ENCODE data around the gene MKRN3. TPM values are rescaled to one million over a fixed set of nuclear protein-coding genes. Genes with fewer than 3 reads are reported as not detected.

MKRN3 gene
- polyA plus RNA-seq, 1 of the 3 experiments (the other 2 are of a cell fraction), result 4.7 TPM

DNA sequence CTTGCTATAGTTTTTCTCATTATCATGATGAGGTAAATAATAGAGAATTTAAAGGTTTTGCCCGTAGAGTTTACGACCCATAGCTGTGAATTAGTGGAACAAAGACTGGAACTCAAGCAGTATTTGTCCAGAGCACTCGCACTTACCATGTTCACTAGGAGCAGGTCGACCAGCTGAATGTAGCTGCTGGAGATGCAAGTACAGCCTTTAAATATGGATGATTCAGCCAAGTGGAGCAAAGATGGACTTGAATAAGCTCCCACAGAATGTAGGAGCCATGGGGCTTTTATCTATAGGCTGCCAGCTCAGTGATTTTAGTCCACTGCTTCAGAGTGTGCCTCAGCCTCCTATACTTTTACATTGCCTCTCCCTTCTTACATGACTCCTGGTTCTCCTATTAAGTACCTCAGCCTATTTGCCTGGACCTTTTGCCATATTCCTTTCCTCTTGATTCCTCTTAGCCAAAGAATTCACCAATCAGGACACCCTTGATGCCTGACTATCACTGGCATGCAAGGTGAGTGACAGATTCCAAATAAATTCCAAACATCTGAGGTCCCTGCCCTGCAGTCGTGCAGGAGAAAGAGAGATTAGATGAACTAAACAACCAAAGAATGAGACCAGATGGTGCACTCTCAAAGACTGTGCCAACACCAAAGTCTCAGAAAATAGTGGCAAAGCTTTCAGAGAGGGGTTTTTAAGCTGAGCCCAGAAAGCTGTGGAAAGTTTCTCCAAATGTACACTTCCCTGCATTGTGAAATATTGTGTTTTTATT lies 3.9 kb downstream of the MKRN3 start:
- Histone ChIP-seq H3K79me2 (ENCODE audit: insufficient read depth) (peaks cover 87% of the 10 kb centered on the region), H3K9ac (no peak overlapping the region), H3K27me3 (ENCODE audit: insufficient read depth) (no peaks in the 10 kb centered on the region), H3F3A (replicated peaks; ENCODE audit: insufficient read depth) (peaks cover 5% of the 10 kb centered on the region), H2AFZ (ENCODE audit: low read depth) (no peak overlapping the region), H4K20me1 (ENCODE audit: insufficient read depth) (peaks cover 59% of the 10 kb centered on the region), H3K4me2 (no peak overlapping the region), H3K36me3 (replicated peaks in 1 of 2; ENCODE audit: control insufficient read depth in 1 of 2, insufficient read depth in 2 of 2, low read length in 1 of 2) (peaks cover 3 to 11% of the 10 kb centered on the region in 2 experiments), H3K9me2 (no peaks in the 10 kb centered on the region), H3K9me3 (no peaks in the 10 kb centered on the region), H3K4me1 (ENCODE audit: control insufficient read depth in 1 of 2, insufficient read depth in 2 of 2, low read depth in 1 of 2, low read length in 1 of 2) (peaks cover 0 to 9% of the 10 kb centered on the region in 2 experiments; a peak in 2 of 4 replicates), H3K4me3 (ENCODE audit: low read depth in 2 of 2, low read length in 1 of 2) (no peak overlapping the region), H3K27ac (ENCODE audit: low read depth in 2 of 2, low read length in 1 of 2) (no peak overlapping the region)
- CTCF ChIA-PET, result no interaction called here
- no peak for DNase-seq
- TF ChIP-seq, protein P1, sequence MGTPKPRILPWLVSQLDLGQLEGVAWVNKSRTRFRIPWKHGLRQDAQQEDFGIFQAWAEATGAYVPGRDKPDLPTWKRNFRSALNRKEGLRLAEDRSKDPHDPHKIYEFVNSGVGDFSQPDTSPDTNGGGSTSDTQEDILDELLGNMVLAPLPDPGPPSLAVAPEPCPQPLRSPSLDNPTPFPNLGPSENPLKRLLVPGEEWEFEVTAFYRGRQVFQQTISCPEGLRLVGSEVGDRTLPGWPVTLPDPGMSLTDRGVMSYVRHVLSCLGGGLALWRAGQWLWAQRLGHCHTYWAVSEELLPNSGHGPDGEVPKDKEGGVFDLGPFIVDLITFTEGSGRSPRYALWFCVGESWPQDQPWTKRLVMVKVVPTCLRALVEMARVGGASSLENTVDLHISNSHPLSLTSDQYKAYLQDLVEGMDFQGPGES (IDR thresholded peaks at IDR 0.05; ENCODE audit: low read depth, low read length), result no peak
- no peak for TF ChIP-seq EZH2phosphoT487 (IDR thresholded peaks at IDR 0.05; ENCODE audit: borderline replicate concordance, low read depth)
- TF ChIP-seq TEAD4 (IDR thresholded peaks at IDR 0.05; ENCODE audit: borderline replicate concordance, insufficient read depth), result no peak
- no peak for TF ChIP-seq FOXM1 (IDR thresholded peaks at IDR 0.05; ENCODE audit: low read depth)
- no peak for TF ChIP-seq SIN3A (IDR thresholded peaks at IDR 0.05; ENCODE audit: borderline replicate concordance, low read depth, low read length)
- no peak for TF ChIP-seq POLR2AphosphoS5 (IDR thresholded peaks at IDR 0.05; ENCODE audit: low read depth, low read length)
- TF ChIP-seq REST (IDR thresholded peaks at IDR 0.05; ENCODE audit: low read depth, low read length), result no peak
- TF ChIP-seq CTCF (IDR thresholded peaks at IDR 0.05), result no peak
- TF ChIP-seq ELF1 (IDR thresholded peaks at IDR 0.05), result no peak
- no peak for TF ChIP-seq SMC3 (IDR thresholded peaks at IDR 0.05; ENCODE audit: low read depth, low read length)
- no peak for TF ChIP-seq ZBTB33 (IDR thresholded peaks at IDR 0.05; ENCODE audit: borderline replicate concordance, low read depth)
- TF ChIP-seq FOSL2 (IDR thresholded peaks at IDR 0.05; ENCODE audit: borderline replicate concordance, low read depth), result no peak
- no peak for TF ChIP-seq USF2 (IDR thresholded peaks at IDR 0.05; ENCODE audit: borderline replicate concordance, low read depth, low read length)
- POLR2A ChIA-PET, result no interaction called here
- WGBS (ENCODE audit: low lambda C conversion rate), result 38% methylated on average over 5 of the region's 5 CpGs
